ENCODE data around the gene PCDHGA11.
"Not testable (repeated sequence)": the region's sequence is repeated elsewhere in the genome, so short reads cannot be mapped to it uniquely, and the experiment has no call there.

The PCDHGA11 gene

DNA sequence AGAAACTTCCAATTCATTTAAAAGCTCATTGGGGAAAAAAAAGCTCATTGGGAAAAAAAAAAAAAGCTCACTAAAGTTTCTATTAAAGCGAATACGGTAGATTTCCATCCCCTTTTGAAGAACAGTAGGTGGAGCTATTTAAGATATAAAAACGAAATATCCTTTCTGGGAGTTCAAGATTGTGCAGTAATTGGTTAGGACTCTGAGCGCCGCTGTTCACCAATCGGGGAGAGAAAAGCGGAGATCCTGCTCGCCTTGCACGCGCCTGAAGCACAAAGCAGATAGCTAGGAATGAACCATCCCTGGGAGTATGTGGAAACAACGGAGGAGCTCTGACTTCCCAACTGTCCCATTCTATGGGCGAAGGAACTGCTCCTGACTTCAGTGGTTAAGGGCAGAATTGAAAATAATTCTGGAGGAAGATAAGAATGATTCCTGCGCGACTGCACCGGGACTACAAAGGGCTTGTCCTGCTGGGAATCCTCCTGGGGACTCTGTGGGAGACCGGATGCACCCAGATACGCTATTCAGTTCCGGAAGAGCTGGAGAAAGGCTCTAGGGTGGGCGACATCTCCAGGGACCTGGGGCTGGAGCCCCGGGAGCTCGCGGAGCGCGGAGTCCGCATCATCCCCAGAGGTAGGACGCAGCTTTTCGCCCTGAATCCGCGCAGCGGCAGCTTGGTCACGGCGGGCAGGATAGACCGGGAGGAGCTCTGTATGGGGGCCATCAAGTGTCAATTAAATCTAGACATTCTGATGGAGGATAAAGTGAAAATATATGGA is 9.7 kb downstream of the PCDHGA11 start, which contains the start of gene PCDHGA12:
TSS of gene PCDHGA12 (plus strand) at position 176 of the 782 bp plus-strand sequence. CDS start at position 429, 253 bp downstream.
- no peak for DNase-seq (ENCODE audit: extremely low read depth in 1 of 2, low read depth in 1 of 2)

DNA sequence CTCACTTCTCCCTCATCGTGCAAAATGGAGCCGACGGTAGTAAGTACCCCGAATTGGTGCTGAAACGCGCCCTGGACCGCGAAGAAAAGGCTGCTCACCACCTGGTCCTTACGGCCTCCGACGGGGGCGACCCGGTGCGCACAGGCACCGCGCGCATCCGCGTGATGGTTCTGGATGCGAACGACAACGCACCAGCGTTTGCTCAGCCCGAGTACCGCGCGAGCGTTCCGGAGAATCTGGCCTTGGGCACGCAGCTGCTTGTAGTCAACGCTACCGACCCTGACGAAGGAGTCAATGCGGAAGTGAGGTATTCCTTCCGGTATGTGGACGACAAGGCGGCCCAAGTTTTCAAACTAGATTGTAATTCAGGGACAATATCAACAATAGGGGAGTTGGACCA is 10.4 kb downstream of the PCDHGA11 start:
- DNase-seq (ENCODE audit: extremely low read depth in 1 of 2, low read depth in 1 of 2) = no peak

DNA sequence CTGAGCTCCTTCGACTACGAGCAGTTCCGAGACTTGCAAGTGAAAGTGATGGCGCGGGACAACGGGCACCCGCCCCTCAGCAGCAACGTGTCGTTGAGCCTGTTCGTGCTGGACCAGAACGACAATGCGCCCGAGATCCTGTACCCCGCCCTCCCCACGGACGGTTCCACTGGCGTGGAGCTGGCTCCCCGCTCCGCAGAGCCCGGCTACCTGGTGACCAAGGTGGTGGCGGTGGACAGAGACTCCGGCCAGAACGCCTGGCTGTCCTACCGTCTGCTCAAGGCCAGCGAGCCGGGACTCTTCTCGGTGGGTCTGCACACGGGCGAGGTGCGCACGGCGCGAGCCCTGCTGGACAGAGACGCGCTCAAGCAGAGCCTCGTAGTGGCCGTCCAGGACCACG is 11.5 kb downstream of the PCDHGA11 start:
- DNase-seq (ENCODE audit: extremely low read depth in 1 of 2, low read depth in 1 of 2) = not testable (repeated sequence)

DNA sequence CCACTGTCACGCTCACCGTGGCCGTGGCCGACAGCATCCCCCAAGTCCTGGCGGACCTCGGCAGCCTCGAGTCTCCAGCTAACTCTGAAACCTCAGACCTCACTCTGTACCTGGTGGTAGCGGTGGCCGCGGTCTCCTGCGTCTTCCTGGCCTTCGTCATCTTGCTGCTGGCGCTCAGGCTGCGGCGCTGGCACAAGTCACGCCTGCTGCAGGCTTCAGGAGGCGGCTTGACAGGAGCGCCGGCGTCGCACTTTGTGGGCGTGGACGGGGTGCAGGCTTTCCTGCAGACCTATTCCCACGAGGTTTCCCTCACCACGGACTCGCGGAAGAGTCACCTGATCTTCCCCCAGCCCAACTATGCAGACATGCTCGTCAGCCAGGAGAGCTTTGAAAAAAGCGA is 11.9 kb downstream of the PCDHGA11 start:
- DNase-seq (ENCODE audit: extremely low read depth in 1 of 2, low read depth in 1 of 2) = not testable (repeated sequence)

DNA sequence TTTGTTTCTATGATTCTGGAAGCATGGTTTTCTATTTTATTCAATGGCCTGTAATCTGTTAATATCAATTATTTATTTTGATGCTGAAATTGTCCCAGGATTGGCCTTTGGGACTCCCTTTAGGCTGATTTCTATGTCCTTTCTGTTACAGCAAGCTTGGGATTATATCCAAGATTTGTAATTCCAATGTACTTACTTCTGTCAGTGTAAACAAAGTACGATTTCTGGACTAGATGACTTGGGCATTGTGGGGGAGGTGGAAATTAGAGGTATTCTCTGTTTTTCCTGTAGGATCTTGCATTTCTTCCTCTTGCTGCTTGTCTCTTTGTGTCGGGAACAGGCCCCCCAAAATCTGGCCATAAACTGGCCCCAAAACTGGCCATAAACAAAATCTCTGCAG is 13.2 kb downstream of the PCDHGA11 start:
- DNase-seq (ENCODE audit: extremely low read depth in 1 of 2, low read depth in 1 of 2) = no peak

DNA sequence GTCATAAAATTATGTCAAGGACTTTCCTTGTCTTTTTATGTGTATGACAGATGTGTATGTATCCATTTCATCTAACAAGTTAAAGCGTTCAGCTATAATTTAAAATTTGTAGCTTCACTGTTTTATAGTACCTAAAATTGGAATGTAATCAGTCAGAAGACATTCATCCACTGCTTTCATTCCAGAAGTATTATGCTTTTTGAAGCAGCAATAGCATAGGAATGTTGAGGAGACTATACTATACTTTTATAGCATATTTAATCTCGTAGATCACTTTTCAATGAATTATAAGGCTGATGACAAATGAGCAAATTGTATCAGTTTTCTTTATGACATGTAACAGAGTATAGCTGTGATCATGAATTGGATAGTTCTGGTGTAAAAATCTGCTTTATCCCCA is 16.4 kb downstream of the PCDHGA11 start:
- no peak for DNase-seq (ENCODE audit: extremely low read depth in 1 of 2, low read depth in 1 of 2)

DNA sequence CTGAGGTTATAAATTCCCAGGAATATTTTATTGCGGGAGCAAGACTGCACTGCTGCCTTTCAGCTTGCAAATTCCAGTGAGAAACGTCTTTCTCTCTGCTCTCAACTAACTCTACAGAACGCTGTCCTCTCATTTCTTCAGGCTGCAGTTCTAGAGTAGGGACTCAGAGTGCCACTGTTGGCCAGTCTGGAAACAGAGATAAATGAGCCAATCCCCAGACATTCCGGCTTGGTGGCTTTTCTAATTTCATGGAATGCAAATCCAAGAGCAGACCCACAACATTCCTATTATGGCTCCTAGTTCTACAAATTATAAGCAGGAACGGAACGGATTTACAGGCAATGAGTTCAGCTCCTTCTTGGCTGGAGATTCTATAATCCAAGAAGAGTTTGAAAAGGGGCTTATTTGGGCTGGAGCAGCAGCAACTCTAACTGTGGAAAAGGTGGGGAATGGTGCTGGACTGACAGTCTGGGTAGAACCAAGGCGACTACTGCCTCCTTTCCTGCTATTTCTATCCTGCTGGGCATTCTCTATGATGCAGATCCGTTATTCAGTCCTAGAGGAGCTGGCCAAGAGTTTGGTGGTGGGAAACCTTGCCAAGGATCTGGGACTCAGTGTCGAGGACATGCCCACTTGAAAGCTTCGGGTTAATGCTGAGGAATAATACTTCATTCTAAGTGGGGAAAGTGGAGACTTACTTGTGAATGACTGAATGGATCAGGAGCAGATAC is 18.7 kb downstream of the PCDHGA11 start:
- no peak for DNase-seq (ENCODE audit: extremely low read depth in 1 of 2, low read depth in 1 of 2)

DNA sequence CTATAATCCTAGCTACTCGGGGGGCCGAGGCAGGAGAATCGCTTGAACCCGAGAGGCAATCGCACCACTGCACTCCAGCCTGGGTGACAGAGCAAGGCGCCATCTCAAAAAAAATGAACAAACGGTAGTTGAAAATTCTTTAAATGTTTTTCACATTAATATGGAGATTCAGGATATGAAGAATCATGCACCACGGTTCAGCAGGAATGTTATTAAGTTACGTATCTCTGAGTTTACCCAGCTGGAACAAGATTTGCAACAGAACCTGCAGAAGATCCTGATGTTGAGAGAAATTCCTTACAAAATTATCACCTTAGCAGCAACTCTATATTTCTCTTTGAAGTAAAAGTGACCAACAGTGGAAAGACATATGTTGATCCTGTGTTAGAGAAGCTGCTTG is 19.5 kb downstream of the PCDHGA11 start:
- no peak for DNase-seq (ENCODE audit: extremely low read depth in 1 of 2, low read depth in 1 of 2)

DNA sequence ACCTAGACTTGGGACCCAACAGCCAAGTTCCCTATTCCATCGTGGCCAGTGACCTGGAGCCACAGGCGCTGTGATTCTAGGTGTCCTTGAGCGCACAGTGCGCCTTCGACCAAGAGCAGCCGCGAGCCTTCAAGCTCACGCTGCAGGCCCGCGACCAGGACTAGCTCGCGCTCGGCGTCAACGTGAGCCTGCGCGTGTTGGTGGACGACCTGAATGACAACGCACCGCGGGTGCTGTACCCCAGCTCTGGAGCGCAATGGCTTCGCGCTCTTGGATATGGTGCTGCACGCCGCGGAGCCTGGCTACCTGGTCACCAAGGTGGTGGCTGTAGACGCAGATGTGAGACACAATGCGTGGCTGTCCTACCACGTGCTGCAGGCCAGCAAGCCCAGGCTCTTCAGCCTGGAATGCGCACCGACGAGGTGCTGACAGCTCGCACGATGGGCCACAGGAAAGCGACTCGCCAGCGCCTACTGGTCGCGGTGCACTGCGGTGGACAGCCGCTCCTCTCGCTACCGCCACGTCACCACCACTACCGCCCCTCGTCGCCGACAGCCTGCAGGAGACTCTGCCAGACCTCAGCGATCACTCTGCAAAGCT is 20.8 kb downstream of the PCDHGA11 start:
- DNase-seq (ENCODE audit: extremely low read depth in 1 of 2, low read depth in 1 of 2) = no peak

DNA sequence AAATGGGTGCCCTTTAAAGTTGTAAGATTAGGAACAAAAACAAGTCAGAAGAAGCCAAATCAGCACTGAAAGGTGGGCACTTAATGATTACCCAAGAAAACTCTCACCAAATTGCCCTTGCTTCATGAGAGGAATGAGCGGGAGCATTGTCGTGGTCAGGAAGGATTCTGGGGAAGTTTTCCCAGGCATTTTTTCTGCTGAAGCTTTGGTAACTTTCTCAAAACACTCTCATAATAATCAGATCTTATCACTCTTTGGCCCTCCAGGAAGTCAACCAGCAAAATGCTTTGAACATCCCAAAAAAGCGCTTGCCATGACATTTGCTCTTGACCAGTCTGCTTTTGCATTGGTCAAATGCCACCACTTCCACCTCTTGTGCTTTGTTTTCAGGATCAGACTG is 44.5 kb downstream of the PCDHGA11 start:
- DNase-seq (ENCODE audit: extremely low read depth in 1 of 2, low read depth in 1 of 2) = no peak

All from activated CD8-positive, alpha-beta memory T cell treated with anti-CD3 and anti-CD28 coated beads for 1 hour (primary cell).